Measurements from ENCODE around the gene MOCS1.

Gene MOCS1

DNA sequence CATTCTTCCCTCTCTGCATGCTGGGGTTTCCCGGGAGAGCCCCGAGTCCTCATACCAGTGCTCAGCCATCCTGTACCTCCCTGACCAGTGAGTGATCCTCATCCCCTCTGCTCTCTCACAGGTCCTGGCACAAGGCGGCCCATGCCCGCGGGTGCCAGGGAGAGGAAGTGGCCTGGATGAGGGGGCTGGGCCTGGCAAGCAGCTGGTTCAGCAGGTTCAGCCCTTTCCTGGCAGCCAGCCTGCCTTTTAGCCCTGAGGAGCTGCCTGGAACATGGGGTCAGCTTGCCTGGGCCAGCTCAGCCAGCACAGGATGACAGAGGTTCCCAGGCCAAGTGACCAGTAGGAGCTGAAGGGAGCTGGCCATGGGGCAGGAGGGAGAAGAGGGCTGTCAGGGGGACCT lies 10.9 kb downstream of the MOCS1 start:
- no peak for DNase-seq

DNA sequence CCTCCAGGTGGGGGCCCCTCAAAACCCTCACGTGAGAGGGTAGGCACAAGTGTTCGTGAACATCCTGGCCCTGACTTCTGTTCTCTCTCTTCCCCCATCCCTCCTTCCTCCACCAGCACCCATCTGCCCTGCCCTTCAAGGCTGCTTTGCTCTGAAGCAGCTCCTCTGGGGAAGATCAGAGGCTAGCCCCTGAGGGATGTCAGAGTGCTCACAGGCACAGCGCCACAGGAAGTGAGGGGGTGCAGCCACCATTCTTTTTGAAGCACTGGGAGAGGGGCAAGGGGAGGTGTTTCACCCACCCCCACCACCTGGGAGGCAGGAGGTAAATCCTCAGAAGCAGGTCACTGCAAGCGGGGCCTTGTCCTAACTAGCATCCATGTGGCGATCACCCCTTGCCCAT lies 11.4 kb downstream of the MOCS1 start:
- DNase-seq: no peak

DNA sequence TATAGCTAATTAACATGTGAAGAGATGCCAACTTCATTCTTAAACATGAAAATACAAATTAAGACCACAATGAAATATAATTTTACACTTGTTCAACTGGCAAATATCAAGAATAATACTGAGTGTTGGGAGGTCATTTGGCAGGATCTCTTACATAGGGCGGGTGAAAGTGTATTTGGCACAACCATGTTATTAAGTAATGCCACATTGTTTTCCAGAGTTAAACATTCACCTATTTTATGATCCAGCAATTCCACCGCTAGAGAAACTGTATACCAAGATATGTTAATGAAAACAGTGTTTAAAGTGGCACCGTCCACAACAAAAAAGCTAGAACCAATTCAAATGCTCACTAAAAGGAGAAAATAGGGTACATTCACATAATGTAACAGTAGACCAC lies 14.1 kb downstream of the MOCS1 start:
- DNase-seq: no peak

DNA sequence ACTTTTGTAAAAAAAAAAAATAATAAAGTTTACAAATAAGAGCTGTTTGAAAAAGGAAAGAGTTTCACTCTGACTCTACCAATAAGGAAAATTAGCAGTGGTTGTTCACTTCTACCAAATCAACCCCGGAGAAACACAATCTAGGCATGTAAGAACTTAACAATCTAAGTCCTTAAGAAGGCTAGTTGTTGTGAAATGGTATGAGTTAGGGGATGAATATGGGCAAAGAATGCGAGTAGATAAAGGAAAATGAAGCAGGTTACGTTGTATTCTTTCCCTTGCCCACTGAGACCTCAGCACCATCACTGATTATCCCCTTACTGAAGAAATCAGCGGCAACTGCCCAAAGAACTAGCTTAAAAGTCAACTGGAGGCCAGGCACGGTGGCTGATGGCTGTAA lies 15.4 kb downstream of the MOCS1 start:
- DNase-seq: no peak

DNA sequence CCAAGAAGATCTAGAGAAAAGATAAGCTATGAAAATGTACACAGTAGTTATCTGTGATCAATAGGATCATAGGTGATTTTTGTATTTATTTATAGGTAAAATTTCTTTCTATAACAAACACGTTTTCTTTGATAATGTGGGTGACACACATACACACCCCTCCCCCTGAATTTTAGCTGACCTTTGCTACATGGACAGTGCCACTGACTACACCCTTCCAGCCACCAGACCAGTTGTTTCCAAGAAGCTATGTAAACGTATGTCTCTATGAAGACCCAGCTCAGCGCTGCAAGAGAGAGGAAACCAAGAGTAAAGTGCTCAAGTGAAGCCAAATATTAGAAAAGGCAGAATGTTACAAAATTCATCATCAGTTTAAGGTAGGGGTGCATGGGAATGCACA lies 16.3 kb downstream of the MOCS1 start:
- no peak for DNase-seq

DNA sequence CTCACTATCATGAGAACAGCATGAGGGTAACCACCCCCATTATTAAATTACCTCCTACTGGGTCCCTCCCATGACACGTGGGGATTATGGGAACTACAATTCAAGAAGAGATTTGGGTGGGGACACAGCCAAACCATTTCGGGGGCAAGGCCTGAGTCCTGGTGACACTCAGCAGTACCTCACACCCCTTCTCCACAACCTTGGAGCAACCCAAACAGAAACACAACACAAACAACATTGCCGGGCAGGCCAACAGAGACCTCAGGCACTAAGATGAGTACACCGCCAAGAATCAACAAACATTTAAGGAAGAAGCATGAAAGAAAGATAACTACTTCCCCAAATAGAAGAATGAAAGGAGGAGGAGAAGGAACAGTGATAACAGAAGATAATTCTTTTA lies 16.9 kb downstream of the MOCS1 start:
- no peak for DNase-seq

DNA sequence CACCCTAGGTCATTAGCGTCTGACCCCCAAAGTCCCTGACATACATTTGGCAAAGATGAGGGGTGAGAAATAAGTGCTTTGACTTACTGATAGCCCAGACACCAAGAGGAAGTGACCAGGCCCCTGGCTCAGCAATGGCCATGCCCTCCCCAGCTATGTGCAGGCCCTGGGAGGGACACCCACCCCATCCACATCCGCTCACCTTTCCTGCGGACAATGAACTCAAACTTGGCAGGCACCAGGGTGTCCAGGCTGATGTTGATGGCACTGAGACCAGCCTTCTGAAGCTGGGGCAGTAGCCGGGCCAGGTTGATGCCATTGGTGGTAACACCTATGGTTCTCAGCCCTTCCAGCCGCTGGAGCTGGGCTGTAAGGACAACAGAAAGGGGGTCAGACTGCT lies 18.4 kb downstream of the MOCS1 start:
- no peak for DNase-seq

DNA sequence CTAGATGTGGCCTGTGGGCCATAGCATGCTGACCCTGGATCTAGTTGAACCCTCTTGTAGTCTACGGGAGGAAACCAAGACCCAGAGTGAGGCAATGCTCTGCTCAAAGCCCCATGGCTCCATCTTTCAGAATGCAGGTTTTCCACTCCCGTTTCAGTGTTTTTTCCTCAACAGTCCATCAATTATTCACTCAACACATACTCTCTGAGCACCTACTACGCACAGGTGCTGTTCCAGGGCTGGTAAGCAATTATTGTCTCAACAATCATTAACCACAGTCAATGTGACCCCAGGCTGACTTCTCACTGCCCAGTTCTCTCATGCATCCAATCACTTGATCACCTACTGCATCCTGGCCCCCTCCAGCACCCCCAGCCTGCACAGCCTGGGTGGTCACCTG lies 20.0 kb downstream of the MOCS1 start:
- no peak for DNase-seq

DNA sequence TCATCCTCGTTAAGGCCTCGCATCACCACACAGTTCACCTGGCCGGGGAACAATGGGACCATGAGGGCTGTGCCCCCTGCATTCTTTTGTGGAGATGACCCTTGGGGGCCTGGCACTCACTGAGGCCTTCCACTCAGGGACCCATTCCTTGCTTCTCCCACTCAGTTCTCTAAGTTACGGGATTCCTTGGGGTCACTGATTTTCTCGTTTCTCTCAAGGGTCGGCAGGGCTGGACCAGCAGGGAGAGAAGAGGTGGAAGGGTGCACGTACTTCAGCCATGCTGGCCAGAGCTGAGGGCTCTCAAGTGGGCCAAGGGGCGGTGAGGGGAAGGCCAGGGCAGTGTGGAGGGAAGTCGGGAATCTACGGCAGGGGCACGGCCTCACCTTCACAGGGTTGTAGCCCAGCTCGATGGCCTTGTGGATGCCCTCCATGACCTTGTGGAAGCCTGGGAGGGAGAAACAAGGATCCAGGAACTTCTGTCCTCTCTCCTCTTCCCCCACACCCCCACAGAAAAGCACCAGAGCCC lies 20.8 kb downstream of the MOCS1 start:
- no peak for DNase-seq

DNA sequence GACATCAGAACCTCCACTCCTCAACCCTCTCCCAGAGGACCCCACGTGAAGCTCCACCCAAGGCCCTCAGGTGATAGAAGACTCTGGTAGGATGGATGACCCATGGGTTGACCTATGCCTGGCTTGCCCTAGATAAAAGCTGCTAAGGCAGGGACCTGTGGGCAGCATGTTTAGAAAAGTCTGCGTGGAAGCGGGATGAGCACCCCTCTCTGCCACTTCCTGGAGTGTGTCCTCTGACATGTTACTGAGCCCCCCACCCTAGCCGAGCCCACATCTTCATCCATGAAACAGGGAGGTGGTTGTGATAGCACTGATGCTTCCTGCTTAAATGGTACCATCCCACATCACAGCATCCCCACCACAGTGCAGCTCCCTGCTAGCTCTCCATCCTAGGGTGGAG lies 21.8 kb downstream of the MOCS1 start:
- DNase-seq: no peak

DNA sequence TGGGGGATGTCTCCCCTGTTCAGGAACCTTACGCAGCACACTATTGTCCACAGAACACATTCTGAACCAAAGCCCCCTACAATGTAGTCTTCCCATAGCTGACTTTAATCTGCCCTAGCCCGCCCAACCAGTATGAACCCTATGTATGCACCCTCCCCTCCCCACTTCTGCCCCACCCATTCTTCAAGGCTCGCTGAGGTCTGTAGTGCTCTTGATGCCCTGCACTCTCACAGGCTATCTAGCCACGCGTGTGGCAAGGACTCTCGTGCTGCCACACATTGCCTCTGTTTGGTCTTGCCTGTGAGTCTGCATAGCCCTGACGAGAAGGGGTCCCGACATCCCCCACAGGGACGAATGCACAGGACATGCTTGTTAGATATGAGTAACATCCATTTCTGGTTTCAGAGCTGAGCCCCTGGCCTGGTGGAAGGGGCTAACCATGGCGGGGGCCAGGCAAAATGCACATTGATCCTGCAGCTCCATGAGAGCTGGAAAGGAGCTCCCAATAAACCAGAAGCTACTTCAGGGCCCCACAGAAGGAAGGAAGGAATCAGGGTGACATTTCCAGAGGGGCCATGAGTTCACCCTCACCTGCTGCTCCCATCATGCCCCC lies 22.6 kb downstream of the MOCS1 start:
- no peak for DNase-seq

DNA sequence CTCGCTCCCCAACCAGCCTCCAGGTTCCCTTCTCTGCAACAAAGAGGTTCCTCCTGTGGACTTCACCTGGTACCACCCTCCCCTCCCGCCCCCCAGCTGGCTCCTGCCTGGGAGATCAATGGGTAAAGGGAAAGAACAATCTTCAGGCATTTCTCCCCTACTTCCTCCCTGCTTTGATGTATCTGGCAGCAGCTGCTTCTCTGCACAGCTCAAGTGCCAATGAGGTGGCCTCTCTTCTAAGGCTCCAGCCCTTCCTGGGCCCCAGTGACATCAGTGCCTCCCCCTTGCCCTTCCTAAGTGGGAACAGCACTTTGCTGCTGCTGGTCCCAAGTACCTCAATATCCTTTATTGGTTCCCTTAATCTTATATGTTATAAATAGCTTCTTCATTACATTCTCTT lies 23.5 kb downstream of the MOCS1 start:
- DNase-seq: no peak

DNA sequence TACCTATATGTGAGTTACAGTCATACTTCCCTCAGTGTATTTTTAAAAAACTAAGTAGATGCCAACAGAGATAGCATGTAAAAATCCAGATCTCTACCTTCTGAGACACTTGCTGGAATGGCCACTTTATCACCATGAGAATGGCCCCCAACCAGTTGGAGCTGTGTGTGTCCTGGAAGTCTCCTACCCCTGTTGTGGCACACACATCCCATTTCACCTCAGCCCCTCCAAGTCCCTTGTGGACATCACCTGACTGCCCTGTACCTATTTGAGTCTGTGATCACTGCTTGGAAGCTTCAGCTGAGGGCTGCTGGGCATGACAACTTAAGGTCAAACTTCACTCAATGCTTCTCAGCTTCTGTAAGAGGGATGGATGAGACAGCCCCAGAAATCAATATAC lies 24.1 kb downstream of the MOCS1 start:
- DNase-seq: no peak

DNA sequence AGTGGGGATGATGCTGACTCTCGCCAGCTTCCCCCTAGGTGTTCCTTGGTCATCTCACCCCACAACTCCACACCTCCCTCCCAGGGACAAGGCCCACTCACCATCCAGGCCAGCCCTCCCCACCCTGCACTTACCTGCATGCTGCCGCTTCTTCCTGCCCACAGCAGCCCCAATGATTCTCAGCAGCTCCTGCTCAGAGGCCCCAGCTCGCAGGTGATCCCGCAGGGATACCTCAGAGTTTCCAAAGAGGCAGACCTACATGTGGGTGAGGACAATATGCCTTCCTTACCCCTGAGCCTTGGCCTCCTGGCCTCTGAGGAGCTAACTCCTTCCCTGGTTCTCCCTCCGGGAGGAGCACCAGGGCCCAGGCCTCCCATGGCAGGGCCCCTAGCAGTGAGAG lies 24.6 kb downstream of the MOCS1 start:
- no peak for DNase-seq

DNA sequence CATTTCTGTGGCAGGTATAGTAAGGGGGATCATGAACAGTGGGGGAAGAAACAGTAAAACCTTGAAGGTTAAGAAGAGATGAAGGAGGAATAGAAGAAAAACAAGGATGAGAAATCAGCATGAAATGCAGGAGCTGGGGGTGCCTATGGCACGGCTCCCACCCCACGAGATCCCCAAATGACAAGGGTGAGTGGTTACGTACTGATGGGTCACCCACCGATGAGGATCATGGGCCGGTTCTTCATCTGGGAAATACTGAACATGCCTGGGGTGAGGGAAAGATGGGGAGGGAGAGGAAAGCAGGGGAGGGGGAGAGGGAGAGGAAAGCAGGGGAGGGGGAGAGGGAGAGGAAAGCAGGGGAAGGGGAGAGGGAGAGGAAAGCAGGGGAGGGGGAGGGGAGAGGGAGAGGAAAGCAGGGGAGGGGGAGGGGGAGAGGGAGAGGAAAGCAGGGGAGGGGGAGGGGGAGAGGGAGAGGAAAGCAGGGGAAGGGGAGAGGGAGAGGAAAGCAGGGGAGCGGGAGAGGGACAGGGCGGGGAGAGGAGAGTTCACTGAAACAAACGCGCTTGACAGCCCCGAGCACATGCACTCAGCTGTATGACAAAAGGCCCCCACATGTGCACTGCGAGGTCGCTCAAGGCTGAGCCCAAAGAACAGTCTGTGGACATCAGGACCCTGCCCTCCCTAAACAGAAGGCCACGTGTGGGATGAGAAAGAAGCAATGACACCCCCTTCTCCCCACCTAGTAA lies 25.3 kb downstream of the MOCS1 start:
- no peak for DNase-seq

DNA sequence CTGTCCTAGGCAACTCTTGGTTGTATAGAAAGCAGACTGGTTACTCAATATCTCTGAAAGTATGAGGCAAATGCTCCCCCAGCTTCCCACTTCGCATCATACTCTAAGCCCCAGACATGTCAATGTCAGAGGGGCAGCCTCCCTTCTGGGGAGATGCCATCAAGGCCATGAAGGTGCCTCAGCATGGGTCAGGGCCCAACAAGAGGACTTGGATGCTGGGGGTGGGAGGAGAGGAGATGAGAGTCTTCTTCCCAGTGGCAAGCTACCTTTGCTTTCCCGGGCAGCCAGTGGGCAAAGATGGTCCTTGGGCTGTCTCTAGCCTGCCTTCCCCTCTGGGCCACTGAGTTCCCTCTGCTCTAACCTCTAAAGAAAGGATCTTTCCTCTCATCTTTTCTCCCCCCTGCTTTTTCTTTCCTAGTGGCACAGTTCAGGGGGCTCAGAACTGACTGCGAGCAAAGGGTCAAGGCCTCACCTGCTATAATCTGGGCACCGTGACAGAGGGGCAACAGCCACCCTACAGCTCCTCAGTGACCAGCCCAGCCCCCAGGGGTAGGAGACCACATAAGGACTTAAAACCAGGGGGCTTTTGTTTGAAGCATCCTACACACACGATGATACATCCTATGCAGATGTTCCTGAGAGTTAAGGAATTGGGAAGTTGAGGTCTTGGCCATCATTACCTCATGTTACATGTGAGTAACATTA lies 26.2 kb downstream of the MOCS1 start:
- no peak for DNase-seq

DNA sequence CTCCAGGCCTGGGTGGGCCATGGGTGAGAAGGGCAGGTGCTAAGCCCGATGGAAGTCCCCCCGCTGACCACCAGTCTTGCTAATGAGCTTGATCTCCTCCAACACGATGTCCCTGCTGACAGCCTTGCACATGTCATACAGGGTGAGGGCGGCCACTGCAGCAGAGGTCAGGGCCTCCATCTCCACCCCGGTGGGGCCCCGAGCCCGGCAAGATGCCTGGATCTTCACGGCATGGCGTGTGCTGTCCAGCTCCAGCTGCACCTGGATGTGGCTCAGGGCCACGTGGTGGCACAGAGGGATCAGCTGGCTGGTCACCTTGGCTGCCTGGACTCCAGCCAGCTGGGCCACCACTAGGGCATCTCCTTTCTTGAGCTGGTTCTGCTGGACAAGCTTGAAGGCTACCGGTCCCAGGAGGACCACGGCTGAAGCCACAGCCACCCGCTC lies 27.9 kb downstream of the MOCS1 start:
- no peak for DNase-seq

DNA sequence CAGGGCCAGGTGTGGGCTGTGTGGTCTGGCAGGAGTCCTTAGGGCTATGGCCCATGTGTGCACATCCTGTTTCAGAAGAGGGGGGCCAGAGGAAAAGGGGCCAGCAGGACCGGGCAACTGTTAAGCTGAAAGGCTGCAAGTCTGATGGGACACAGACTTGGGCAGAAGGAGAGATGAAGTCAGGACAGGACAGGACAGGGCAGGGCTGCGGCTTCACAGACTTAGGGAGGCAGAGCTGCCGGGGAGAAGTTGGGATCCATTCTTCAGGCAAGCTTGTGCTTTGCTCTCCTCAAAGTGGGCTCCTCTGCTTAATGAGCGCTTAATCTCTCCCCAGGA lies 28.7 kb downstream of the MOCS1 start:
- DNase-seq: no peak

DNA sequence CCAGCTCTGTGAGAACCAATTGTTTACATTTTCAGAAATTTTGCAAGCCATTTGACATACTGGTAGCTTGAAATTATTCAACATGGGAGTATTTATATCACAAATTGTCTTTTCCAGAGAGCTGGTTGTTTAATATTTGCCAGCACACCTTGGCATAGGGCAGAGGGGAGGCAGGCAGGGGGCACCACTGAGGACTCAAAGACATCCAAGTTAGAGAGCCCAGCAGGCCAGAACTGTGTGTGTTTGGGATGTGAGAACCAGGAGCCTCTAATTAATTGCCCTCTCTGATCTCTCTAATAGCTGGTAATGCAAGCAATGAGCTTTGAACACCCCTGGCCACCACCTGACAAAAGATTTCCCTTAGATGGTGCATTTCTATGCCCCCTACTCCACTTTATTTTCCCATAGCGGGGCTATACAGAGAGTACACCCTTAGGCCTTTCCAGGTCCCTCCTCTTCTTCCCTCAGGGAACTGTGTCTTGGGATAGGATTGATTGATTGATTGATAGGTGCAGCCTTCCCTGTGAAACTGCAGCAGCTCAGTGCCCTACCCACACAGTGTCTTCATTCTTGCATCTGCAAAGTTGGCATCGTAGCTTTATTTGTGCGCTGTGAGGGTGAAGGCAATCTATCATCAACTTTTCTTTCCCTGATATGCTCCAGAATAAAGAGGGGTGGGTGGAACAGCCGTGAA lies 29.2 kb downstream of the MOCS1 start:
- no peak for DNase-seq

DNA sequence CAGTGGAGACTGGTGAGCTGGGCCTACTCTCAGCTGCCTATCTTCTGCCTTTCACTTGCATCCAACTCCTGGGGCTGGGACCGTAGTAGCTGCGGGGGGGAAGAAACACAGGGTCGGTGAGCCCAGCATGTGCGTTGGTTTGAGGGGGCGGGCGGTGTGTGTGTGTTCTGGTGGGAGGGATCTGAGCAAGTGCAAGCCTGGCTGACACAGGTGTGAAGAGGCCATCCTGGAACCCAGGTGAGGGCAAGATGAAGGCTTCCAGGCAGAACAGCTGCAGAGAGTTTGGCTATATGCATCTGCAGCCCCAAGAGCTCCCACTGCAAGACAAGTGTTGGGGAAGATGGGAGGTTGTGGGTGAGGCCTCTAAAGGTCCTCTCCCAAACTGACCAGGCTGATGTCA lies 30.6 kb downstream of the MOCS1 start:
- no peak for DNase-seq

DNA sequence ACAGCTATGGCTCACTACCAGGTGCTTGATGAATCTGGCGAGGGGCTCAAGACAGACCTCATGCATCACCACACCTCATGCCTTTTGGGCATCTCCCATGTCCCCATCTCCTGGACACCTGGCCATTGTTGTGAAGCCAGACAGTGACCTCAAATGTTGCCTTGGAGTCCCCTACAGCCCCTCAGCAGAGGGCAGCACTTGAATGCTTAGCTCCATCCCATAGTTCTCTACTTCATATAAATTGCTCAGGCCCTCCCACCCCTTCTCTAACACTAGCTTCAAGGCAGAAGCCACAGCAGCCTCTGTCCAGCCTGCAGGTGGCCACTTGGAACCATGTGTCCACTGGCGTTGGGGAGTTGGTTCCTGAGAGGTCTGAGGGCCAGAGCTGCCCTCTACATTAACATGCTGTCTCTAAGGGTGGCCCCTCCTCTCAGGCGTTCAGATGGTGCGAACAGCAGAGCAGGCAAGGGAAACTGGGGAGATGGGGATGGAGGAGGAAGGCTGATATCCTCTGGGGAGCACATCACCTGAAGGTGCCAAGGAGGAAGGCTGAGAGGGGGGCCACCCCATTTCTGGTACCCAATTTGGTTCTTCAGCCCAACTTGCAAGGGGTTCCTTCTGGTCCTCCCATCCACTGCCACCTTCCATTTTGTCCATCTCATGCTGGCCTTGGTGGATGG lies 31.3 kb downstream of the MOCS1 start:
- no peak for DNase-seq

DNA sequence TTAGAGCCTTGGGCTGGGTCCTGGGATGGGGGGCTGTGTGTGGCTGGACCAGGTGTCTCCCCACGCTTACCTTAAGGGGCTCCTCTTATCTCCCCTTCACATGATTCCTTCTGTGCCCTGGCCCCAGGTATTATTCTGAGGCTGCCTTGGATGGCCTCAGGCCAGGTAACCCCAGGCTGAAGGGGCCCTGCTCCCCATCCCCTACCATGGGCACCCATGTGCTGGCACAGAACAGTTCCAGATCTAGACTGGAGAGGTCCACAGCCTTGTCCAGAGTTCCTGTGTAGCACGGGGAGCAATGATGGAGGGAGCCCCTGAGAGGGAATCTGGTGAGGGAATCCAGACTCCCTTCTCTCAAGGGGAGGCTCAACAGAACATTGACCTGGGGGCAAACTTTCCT lies 32.1 kb downstream of the MOCS1 start:
- no peak for DNase-seq

DNA sequence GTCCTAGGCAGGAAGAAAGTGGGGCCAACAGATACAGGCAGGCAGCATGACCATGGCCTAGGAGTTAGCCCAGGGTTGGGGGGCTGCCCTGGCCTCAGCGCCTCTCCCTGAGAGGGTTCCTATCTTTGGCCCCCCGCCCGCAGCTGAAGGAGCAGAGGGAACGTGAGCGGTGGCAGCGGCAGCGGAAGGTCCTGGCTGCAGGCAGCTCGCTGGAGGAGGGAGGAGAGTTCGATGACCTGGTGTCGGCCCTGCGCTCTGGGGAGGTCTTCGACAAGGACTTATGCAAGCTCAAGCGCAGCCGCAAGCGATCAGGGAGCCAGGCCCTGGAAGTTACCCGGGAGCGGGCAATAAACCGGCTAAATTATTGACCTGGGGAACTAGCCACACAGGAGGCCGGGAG lies 32.6 kb downstream of the MOCS1 start:
- no peak for DNase-seq
